GM12874 (cell line): ENCODE measurements around the gene FIGN.

ENCODE experiments used
- TF ChIP-seq, protein P1 (sequence below): IDR thresholded peaks from 2 replicates; pipeline ENCODE4 v1.5.1; 2011; ENCODE audit warnings: low read depth, mild to moderate bottlenecking, control low read depth, low read length, moderate library complexity; ENCODE audit not compliant: insufficient read depth

Gene FIGN

DNA sequence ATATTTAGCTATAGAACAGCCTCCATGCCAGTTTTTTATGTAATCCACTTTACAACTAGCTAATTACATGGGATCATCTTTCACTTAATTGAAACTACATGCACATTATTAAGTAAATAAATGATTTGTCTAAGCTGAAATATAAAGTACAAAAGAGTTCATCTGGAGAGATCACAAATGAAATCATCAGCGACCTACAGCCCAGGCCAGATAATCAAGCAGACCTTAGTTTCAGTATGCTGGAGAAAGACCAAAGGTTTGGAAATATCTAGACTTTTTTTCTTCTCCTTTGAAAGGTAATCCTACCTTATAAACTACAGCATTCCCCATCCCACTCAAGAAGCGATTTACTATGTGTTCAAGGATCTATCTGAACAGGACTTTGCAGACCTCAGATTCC lies 26.5 kb downstream of the FIGN start:
- TF ChIP-seq, protein P1, sequence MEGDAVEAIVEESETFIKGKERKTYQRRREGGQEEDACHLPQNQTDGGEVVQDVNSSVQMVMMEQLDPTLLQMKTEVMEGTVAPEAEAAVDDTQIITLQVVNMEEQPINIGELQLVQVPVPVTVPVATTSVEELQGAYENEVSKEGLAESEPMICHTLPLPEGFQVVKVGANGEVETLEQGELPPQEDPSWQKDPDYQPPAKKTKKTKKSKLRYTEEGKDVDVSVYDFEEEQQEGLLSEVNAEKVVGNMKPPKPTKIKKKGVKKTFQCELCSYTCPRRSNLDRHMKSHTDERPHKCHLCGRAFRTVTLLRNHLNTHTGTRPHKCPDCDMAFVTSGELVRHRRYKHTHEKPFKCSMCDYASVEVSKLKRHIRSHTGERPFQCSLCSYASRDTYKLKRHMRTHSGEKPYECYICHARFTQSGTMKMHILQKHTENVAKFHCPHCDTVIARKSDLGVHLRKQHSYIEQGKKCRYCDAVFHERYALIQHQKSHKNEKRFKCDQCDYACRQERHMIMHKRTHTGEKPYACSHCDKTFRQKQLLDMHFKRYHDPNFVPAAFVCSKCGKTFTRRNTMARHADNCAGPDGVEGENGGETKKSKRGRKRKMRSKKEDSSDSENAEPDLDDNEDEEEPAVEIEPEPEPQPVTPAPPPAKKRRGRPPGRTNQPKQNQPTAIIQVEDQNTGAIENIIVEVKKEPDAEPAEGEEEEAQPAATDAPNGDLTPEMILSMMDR, result no peak

DNA sequence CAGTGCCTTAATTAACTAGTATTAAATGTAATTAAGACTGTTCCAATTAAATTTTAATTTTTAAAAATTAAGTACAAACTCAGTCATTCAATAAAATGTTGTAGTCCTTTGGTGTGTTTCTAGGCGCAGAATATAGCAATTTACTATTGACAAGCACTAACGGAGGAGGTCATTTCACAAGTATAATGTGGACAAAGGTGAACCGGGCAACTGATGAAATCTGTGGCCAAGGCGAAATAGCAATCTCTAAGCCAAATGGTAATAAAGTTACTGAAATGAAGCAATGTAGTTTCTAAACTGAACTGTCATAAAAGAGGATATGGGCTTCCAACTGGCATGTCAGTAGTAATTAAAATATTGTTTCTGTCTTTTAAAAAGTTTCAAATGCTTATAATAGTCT lies 27.5 kb downstream of the FIGN start:
- TF ChIP-seq, protein P1, result no peak

DNA sequence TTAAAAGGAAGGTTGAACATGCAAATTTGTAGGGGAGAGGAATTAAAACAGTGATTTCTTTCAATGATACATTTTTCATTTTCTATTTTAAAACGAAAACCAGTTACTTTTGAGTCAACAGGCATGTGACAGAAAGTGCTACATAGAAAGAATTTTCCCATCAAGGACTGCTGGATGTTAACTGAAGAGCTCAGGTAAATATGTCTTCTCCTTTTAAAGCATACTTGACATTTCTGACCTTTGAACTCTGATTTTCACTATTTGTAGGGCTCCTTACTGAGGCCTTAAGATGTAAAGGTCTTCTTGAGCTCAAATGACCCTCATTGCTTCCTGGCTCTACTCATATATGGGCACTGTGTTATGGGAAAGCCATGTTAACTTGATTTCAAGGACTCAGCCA lies 32.4 kb downstream of the FIGN start:
- TF ChIP-seq, protein P1, result no peak

DNA sequence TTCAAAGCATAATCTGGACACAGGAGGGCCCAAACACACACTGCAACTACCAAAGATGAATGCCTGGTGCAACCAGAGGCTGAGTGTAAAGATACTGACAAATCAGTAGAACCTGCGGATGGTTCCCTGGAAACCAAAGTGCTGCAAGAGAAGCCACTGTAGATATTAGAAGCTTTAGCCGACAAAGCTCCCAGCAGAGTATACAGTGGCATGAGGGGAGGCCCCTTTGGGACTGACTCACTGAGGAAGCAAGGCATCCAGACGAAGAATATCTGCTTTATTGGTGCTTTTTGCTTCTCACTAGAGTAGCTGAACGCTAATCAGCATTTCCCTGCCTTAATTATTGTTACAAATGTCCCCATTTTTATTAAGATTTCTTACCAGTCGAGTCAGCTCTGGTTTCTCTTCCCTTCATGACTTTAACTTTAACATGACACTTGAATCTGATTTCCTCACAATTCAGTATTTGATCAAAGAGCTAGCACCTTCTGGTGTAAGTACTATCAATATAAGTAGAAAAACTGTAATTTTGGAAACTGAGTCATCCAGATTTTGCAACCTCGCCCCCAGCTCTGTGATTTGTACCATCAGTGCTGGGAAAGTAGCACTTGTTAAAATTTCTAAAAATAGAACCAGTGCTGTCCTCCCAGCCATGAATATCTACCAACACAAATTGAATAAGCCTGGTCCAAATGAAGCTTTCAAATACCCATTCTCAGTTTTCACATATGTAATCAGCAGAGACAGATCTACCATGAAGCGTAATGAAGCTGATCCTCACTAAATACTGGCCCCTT lies 34.2 kb downstream of the FIGN start:
- TF ChIP-seq, protein P1, result no peak

DNA sequence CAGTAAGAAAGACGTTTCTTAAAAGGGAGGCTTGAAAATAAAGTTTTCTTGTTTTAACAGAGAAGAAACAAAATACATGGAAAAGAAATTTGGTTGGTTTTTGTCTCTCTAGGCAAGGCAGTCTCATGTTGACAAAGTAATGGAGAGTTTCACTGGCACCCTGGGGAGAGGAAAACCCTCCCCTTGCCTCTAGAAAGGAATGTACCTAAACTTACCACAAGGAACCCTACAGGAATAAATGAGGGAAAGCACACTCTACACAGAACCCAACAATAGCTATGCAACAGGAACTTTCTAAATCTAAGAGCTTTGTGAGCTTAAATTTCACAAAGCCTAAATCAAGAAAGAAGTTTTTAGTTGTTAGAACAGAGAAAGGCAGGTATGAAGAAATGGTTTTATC lies 37.0 kb downstream of the FIGN start:
- TF ChIP-seq, protein P1, result no peak

DNA sequence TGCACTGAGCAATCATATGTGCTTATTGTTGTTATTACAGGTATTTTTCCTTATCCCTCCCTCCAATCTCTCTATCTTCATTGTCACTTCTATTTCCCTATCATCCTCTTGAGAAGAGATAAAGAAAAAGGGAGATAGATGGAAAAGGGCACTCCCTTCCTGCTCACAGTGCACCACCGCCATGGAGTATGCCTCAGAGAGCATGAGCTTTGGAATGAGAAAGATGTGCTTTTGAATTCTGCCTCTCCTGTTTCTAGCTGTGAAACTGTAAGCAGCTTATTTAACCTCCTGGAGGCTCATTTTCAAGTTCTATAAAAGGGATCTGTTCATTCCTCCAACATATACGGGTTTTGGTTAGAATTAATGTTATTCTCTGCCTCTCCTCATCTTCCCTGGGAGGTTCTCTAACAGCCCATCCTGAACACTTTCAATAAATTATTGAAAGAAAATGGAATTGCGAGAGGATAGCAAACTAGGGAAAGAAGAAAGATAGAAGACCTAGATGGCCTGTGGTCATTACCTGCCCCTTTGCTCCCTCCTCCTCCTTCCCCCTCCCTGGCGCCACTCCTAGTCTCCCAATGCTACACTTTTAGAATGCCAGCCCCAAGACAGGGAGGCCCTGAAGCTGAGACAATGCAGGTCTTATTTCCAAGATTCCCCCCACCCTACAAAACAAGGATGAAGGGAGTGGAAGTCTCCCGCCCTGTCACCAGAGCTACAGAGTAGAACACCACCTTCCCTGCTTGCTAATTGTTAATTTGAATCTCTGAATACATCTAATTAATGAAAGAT lies 37.8 kb downstream of the FIGN start:
- TF ChIP-seq, protein P1, result no peak

DNA sequence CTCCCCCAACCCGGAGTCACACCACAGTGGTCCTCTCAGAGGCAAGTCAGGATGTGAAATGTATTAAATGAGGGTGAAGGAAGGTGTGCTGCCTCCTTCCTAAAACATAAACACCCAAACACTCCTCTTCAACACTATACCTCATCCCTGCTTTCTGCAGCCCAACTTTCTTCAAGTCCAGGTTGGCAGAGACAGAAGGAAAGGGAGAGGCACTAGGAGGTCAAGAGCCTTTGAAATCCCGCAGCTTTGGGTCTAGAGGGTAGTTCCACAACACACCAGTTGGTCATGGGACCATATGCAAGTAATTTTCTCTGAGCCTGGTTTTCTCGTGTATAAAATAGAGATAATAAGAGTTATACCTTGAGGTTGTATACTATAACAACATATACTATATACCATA lies 38.4 kb downstream of the FIGN start:
- TF ChIP-seq, protein P1, result no peak
